NCI-H524 (cell line): Measurements from ENCODE around the gene RELN.
"Not testable (repeated sequence)": the region's sequence is repeated elsewhere in the genome, so short reads cannot be mapped to it uniquely, and the experiment has no call there.

Source experiments
- DNase-seq, 2 experiments: peaks; one replicate each; lab custom pipeline; 2025; lab: John Stamatoyannopoulos, UW

Gene RELN

DNA sequence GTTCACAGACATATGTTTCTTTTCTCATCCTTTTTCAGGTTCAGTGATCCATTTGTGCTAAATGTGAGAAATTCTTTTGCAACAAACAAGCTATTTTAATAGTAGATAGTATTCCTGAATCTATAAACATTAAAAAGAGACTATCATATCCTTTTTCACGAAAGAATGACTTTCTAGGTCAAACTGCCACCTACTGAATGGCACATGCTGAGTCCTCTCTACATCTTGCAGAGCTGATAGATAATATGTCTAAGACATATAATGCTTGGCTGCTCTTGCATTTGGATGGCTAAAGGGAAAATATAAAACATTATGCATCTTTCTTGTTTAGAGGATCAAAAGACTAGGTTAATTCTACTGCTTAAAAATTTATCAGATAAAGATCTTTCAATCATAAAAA, 429.3 kb downstream of the RELN start:
- no peak for DNase-seq

DNA sequence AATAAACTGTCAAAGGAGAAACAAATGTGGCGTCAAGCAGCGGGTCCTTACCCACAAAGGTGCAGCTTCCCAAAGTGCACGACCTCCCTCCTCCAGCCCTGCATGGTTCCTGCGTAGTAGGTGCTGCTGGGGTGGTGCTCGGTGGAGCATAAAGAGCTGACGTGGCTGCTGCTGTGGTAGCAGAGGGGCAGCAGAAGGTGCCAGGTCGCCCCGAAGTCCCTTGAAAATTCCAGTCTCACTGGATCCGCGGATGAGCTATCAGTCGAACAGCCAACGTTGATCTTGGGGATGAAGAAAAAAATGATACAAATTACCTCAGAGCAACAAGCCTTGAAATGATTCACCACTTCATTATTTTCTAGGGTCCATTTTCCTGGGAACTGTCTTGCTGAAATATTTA, 438.4 kb downstream of the RELN start:
- DNase-seq, result no peak

DNA sequence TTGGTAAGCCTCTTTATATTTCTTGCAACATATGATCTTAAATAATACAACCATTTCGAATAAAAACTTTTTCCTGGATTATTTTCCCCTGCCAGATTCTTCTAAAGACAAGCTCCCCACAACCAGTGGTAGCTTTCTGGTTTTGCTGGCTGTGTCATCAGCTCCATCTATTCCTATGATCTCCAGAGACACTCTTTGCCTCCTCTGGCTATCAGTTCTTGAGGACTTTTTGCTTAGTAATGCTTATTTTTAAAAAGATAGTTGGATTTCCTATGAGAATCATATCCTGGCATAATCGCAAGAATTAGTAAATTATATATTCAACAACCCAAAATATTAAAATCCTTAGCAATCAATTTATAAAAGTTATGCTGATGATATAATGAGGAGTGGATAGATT, 439.7 kb downstream of the RELN start:
- DNase-seq, result no peak

DNA sequence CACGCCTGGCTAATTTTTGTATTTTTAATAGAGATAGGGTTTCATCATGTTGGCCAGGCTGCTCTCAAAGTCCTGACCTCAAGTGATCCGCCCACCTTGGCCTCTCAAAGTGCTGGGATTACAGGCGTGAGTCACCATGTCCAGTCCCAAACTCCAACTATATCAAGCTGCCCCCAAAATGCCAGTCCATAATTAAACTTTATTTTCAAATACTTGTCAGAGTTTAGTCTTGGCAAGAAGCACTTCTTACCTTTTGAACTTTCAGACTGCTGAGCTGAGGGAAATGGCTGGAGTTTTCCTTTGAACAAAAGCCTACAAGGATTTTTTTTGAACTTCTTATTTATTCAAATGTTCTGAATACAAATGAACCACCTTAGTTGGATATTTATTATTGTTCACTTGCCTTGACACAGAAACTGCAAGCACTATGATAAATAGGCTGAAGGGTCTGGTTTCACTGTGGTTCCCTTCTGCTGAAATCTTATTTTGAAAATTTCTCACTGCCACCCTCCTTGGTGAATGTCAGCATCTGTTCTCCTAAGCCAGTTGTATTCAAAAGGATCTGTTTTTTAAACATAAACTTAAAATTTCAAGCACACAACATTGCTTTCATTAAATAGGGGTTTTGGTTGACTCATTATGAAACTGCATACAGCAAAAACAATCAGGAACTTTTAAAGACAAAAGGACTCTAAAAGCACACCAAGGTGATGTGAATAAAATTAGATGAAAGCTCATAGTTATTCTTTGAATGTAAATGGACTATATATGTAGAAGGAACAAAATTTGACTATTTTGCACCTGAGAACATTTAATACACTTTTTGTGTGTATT, 441.8 kb downstream of the RELN start:
- DNase-seq, result no peak

DNA sequence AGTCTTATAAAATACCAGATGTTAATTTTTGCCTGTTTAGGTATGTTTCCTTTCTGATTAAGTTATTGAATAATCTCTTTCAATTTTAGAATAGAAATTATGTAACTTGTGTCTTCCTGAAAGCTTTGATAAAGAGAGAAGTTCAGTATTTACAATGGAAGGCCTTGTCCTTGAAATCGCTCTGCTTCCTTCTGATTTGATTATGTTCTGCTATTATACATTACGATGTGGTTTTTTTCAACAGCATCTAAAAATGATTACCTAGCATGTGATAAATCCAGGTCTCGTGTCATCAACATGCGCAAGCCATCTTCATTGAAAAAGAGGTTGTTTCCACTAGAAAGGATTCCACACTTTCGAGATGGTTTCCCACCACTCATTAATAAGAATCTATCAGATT, 447.0 kb downstream of the RELN start:
- DNase-seq, result no peak

- DNase-seq, result no peak
Observed at GRCh38 chr7:103541947-103542346, 447.5 kb downstream of the RELN start.

- DNase-seq, result no peak
Observed at GRCh38 chr7:103541026-103541425, 448.4 kb downstream of the RELN start.

GRCh38 chr7:103540338-103540737, 449.1 kb downstream of the RELN start:
- no peak for DNase-seq

DNA sequence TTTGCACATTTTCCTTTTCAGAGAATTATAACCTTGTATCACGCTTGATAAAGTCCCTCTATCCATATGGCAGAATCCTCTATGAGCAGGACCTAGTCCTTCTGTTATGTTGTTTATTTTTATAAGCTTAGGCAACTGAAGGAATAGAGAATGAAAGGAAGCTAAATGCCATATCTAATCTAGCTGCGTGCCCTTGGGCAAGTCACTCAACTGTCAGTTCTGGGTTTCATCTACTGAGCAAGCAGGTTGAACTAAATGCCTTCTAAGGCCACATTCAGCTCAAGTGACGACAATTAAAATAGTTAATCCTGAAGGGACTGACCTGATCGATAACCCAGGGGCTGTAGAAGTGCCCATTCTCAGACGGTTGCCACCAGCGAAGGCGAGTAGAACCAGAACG, 449.6 kb downstream of the RELN start:
- no peak for DNase-seq

GRCh38 chr7:103538964-103539709, 450.3 kb downstream of the RELN start:
- DNase-seq, result no peak

- DNase-seq, result no peak
Observed at GRCh38 chr7:103533761-103534160, 455.7 kb downstream of the RELN start.

- DNase-seq, result no peak
Observed at GRCh38 chr7:103532955-103533354, 456.5 kb downstream of the RELN start.

GRCh38 chr7:103528152-103528551, 461.3 kb downstream of the RELN start:
- DNase-seq, result no peak

- no peak for DNase-seq
Observed at GRCh38 chr7:103525937-103526336, 463.5 kb downstream of the RELN start.

GRCh38 chr7:103524042-103524907, 465.2 kb downstream of the RELN start:
- peak in 1 of 2 experiments; percentile 40 for DNase-seq

- no peak for DNase-seq
Observed at GRCh38 chr7:103521937-103522336, 467.5 kb downstream of the RELN start.

DNA sequence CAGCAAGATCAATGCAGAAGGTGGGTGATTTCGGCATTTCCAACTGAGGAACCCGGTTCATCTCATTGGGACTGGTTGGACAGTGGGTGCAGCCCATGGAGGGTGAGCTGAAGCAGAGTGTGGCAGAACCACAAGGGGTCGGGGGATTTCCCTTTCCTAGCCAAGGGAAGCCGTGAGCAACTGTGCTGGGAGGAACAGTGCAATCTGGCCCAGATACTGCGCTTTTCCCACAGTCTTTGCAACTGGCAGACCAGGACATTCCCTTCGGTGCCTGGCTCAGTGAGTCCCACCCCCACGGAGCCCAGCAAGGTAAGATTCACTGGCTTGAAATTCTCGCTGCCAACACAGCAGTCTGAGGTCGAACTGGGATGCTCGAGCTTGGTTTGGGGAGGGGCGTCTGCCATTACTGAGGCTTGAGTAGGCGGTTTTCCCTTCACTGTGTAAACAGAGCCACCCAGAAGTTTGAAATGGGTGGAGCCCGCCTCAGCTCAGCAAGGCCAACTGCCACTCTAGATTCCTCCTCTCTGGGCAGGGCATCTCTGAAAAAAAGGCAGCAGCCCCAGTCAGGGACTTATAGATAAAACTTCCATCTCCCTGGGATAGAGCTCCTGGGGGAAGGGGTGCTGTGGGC, 484.8 kb downstream of the RELN start:
- DNase-seq, result no peak

GRCh38 chr7:103501206-103501605, 488.3 kb downstream of the RELN start:
- DNase-seq, result no peak

- no peak for DNase-seq
Observed at GRCh38 chr7:103499976-103500375, 489.5 kb downstream of the RELN start.

DNA sequence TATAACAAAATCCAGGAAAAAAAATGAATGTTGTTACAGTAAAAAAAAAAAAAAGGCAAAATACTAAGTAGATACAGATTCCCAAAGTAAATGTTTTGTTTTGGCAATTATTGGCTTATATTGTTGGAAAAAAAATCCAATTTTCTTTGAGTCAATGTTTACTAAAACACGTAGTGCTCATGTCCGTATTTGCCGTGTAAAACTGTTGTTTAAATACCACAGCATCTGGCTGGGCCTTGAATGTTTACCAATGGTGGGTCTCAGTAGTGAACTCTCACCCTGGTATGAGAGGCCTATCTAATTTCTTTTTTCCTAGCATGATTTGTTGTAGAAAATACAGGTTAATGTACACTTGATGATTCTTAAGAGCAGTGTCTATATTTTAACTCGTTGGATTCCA, 502.0 kb downstream of the RELN start:
- DNase-seq, result no peak

- not testable (repeated sequence) for DNase-seq
Observed at GRCh38 chr7:103486873-103487272, 502.6 kb downstream of the RELN start.

DNA sequence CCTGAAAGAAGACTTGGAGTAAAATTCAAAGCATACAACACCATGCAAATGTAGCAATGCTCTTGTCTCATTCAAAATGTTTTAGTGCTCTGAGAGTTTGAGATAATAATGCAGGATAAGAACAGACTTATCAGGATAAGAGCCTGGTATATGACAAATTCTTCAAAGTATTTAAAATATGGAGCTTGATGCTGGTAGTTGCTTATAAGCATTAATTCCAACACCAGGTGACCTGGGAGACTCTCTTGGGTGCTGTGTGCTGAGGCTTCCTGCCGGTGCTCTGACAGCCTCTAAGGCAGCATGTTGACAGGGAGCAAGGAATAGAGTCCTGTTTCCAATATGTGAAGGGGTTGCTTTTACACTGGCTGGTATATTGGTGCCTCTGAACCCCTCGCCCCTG, 508.7 kb downstream of the RELN start:
- no peak for DNase-seq
